CD4-positive, alpha-beta memory T cell (primary cell): ENCODE measurements around the gene SH3RF1. TPM values are rescaled to one million over a fixed set of nuclear protein-coding genes. Genes with fewer than 3 reads are reported as not detected.
"Not testable (repeated sequence)": the region's sequence is repeated elsewhere in the genome, so short reads cannot be mapped to it uniquely, and the experiment has no call there.

Source experiments
- CTCF ChIA-PET: fragments of 350-600 bp; sonication (Branson Sonifier 250); formaldehyde crosslinking; loops from one replicate; lab custom pipeline; 2021; ENCODE audit warnings: inconsistent platforms; ENCODE audit not compliant: partially characterized antibody; lab: Charles Lee
- POLR2A ChIA-PET: fragments of 350-600 bp; sonication (Branson Sonifier 250); formaldehyde crosslinking; loops from one replicate; lab custom pipeline; 2021; ENCODE audit not compliant: partially characterized antibody; lab: Charles Lee
- DNase-seq, 5 donors: peaks; one replicate each; pipeline versions ENCODE4 v3.0.0 to v3.0.0-alpha.2; 2020 to 2022; ENCODE audit warnings: mixed read lengths in 1 of 5
- H3K27ac ChIP-seq: one replicate; pipeline ENCODE4 v1.7.0; 2013; ENCODE audit warnings: low read depth, low read length
- H3K27me3 ChIP-seq: 2 replicates; pipeline ENCODE4 v1.7.0; 2013; ENCODE audit warnings: mild to moderate bottlenecking, low read length, moderate library complexity; ENCODE audit not compliant: insufficient read depth
- H3K36me3 ChIP-seq: 2 replicates; pipeline ENCODE4 v1.7.0; 2013; ENCODE audit warnings: mild to moderate bottlenecking, low read length, moderate library complexity; ENCODE audit not compliant: insufficient read depth
- H3K4me1 ChIP-seq: 2 replicates; pipeline ENCODE4 v1.7.0; 2013; ENCODE audit warnings: mild to moderate bottlenecking, low read length, moderate library complexity; ENCODE audit not compliant: insufficient read depth
- H3K4me3 ChIP-seq, 2 donors: one replicate each; pipeline ENCODE4 v1.7.0; 2013; ENCODE audit warnings: low read length in 2 of 2, mild to moderate bottlenecking in 1 of 2
- H3K9me3 ChIP-seq, 2 donors: one replicate each; pipeline ENCODE4 v1.7.0; 2013; ENCODE audit warnings: low read length in 2 of 2, control low read depth in 1 of 2; ENCODE audit not compliant: control insufficient read depth in 1 of 2
- H3K27ac Mint-ChIP-seq, 7 donors: one replicate each; pipeline ENCODE4 v1.8.0; 2020 to 2021; ENCODE audit warnings: mixed read lengths in 7 of 7, mild to moderate bottlenecking in 6 of 7, inconsistent platforms in 3 of 7, moderate library complexity in 3 of 7
- H3K27me3 Mint-ChIP-seq, 2 donors: one replicate each; pipeline ENCODE4 v1.8.0; 2020 to 2021; ENCODE audit warnings: mixed read lengths in 2 of 2
- H3K36me3 Mint-ChIP-seq, 2 donors: one replicate each; pipeline ENCODE4 v1.8.0; 2020 to 2021; ENCODE audit warnings: mixed read lengths in 2 of 2, inconsistent platforms in 1 of 2, mild to moderate bottlenecking in 1 of 2
- H3K4me1 Mint-ChIP-seq, 4 donors: one replicate each; pipeline ENCODE4 v1.8.0; 2020 to 2021; ENCODE audit warnings: mixed read lengths in 4 of 4, mild to moderate bottlenecking in 1 of 4
- H3K4me3 Mint-ChIP-seq, 8 donors: one replicate each; pipeline ENCODE4 v1.8.0; 2020 to 2021; ENCODE audit warnings: mixed read lengths in 8 of 8, mild to moderate bottlenecking in 7 of 8, moderate library complexity in 6 of 8, inconsistent platforms in 3 of 8
- H3K9me3 Mint-ChIP-seq, 8 donors: one replicate each; pipeline ENCODE4 v1.8.0; 2020 to 2021; ENCODE audit warnings: mixed read lengths in 8 of 8, mild to moderate bottlenecking in 5 of 8, inconsistent platforms in 3 of 8, moderate library complexity in 1 of 8
- intact Hi-C: fragments of 100-400 bp; cut with micrococcal nuclease; formaldehyde crosslinking; loops from one replicate; pipeline ENCODE4 v1.15.1; 2023
- polyA plus RNA-seq, 2 donors: library from polyadenylated mRNA; unstranded; fragments of 300-500 nt; fragmentation: Illumina TruSeq; gene quantifications; one replicate each; pipeline ENCODE4 v1.2.3, GENCODE V29; 2021
- total RNA-seq, 2 experiments: library from RNA; stranded (reverse); gene quantifications; one replicate each; pipeline ENCODE4 v1.2.3, GENCODE V29; 2021

The SH3RF1 gene
- total and polyA plus RNA-seq, 4 experiments from 2014 or later = 0.11 to 0.15 TPM; not detected in 2

DNA sequence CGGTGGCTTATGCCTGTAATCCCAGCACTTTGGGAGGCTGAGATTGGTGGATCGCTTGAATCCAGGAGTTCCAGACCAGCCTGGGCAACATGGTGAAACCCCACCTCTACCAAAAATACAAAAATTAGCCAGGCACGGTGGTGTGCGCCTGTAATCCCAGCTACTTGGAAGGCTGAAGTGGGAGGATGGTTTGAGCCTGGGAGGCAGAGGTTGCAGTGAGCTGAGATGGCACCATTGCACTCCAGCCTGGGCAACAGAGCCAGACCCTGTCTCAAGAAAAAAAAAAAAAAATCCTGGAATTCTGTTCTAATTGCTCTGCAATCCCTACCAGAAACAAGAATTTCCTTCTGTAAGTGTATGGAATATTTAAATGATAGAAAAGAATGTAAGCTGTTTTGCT lies 67.5 kb downstream of the SH3RF1 start:
- not testable (repeated sequence) for H3K27me3 Mint-ChIP-seq, DNase-seq

DNA sequence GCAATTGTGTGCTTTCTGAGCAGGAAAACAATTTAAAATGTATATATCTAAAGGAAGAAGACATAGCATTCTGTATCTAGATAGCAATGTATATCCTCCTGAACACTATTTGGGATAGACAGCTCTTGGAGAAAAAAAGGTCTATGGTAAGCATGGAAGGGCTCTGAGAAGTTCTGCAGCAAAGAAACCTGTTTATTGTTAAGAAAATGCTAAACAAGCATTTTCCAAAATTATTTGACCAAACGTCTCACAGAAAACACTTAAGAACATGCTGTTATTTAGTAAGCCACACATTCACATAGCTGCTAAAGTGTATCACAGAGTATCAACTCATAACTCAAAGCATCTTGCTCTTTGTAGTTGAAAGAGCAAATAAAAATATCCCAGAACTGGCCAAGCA lies 67.9 kb downstream of the SH3RF1 start:
- POLR2A ChIA-PET = no interaction called here
- intact Hi-C loops = no loop called here
- H3K27ac Mint-ChIP-seq = no peak overlapping the region
- H3K36me3 Mint-ChIP-seq = no peaks in the 10 kb centered on the region
- no peaks in the 10 kb centered on the region for H3K36me3 ChIP-seq
- no peaks in the 10 kb centered on the region for H3K9me3 ChIP-seq
- CTCF ChIA-PET = no interaction called here
- no peaks in the 10 kb centered on the region for H3K4me1 Mint-ChIP-seq
- no peak overlapping the region for H3K4me3 ChIP-seq
- H3K27me3 ChIP-seq = no peaks in the 10 kb centered on the region
- no peak overlapping the region for H3K4me3 Mint-ChIP-seq
- H3K9me3 Mint-ChIP-seq = no peaks in the 10 kb centered on the region
- DNase-seq = no peak
- no peaks in the 10 kb centered on the region for H3K4me1 ChIP-seq
- no peak overlapping the region for H3K27ac ChIP-seq
- H3K27me3 Mint-ChIP-seq = peaks cover 0 to 6% of the 10 kb centered on the region in 2 donors

More for the DNA sequence above, 67.5 kb downstream of the SH3RF1 start:
- H3K27ac Mint-ChIP-seq, H3K27ac ChIP-seq, H3K36me3 ChIP-seq, H3K36me3 Mint-ChIP-seq, H3K4me1 ChIP-seq, H3K27me3 ChIP-seq, POLR2A ChIA-PET, CTCF ChIA-PET, H3K4me3 Mint-ChIP-seq, H3K4me3 ChIP-seq, H3K9me3 Mint-ChIP-seq, H3K4me1 Mint-ChIP-seq, intact Hi-C loops, H3K9me3 ChIP-seq: not testable (repeated sequence)

DNA sequence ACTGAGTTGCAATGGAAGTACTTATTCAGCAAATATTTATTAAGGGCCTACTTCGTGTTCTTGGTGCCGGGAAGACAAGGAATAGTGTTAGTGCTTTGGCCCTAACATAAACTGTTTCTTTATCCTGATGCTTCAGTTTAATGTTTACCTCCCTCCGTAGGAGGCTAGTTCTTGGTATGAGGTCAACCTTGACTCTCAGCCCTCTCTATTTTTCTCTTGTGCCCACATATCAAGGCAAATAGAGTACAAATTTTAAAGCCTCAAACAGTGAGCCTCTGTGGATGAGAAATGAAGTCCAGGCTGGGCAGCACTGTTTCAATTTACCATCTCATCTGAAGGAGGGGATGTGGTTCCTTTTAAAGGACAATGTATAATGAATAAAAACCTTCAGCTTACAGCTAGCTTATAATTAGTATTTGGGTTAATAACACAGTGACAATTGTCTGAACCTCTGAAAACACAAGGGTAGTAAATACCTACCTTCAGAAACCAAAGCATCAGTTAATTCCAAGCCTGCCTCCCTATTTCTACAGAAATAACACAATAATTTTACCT lies 68.5 kb downstream of the SH3RF1 start:
- peaks cover 0 to 6% of the 10 kb centered on the region in 2 donors for H3K27me3 Mint-ChIP-seq

DNA sequence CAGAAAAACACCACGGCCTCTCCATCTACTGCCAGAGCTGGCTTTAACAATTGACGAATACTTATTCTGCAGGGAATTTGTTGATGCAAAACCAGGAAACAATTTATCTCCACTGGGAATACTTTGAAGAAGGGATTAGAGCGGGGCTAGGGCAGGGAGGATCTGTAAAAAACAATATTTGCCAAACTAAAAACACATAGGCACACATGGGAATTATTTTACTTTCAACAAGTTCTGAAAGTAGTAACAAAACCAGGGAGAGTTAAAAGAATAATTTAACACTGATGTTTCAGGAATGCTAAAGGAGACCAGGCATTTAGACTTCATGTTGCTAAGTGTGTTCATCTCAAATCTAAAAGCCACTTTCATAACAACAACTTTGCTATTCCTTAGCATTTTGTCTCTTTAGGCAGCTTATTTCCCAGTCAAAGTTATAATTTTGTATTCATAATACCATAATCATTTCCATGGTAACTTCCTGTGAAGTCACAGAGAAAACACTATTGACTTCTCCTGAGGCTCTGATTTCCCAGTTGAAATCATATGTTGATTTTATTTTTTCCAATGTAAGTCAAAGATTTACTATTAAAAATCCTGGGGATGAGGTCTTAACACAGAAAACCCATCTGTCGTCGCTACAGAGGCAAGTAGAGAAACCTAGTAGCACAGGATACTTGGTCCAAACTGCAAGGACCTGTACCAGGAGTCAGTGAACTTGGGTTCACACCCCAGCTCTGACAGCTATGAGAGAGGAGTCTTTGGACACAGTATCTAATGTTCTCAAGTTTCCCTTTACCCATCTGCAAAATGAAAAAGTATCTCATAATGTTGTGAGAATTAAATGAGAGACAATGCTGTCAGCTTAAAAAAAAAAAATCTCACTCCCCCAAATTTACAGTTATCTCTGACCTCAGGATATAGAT lies 69.3 kb downstream of the SH3RF1 start:
- Mint-ChIP-seq H3K9me3 (peaks cover 0 to 2% (median under 1%) of the 10 kb centered on the region in 8 donors), H3K4me1 (no peaks in the 10 kb centered on the region), H3K4me3 (no peak overlapping the region), H3K27ac (no peak overlapping the region), H3K36me3 (no peaks in the 10 kb centered on the region), H3K27me3 (peaks cover 2 to 6% of the 10 kb centered on the region in 2 donors)
- Histone ChIP-seq H3K9me3 (no peaks in the 10 kb centered on the region), H3K36me3 (no peaks in the 10 kb centered on the region), H3K27ac (no peak overlapping the region), H3K4me1 (no peaks in the 10 kb centered on the region), H3K4me3 (no peak overlapping the region), H3K27me3 (no peaks in the 10 kb centered on the region)
- intact Hi-C loops = no loop called here
- DNase-seq = no peak
- POLR2A ChIA-PET = no interaction called here
- CTCF ChIA-PET = no interaction called here

More for the DNA sequence above, 68.5 kb downstream of the SH3RF1 start:
- H3K27me3 ChIP-seq = no peaks in the 10 kb centered on the region
- H3K4me3 Mint-ChIP-seq = no peak overlapping the region
- H3K36me3 ChIP-seq = no peaks in the 10 kb centered on the region
- H3K9me3 ChIP-seq = no peaks in the 10 kb centered on the region
- intact Hi-C loops = no loop called here
- H3K27ac ChIP-seq = no peak overlapping the region
- POLR2A ChIA-PET = no interaction called here
- H3K4me1 ChIP-seq = no peaks in the 10 kb centered on the region
- CTCF ChIA-PET = no interaction called here
- H3K4me1 Mint-ChIP-seq = no peaks in the 10 kb centered on the region
- no peak overlapping the region for H3K4me3 ChIP-seq
- H3K9me3 Mint-ChIP-seq = no peaks in the 10 kb centered on the region
- H3K36me3 Mint-ChIP-seq = no peaks in the 10 kb centered on the region
- DNase-seq = no peak
- no peak overlapping the region for H3K27ac Mint-ChIP-seq

DNA sequence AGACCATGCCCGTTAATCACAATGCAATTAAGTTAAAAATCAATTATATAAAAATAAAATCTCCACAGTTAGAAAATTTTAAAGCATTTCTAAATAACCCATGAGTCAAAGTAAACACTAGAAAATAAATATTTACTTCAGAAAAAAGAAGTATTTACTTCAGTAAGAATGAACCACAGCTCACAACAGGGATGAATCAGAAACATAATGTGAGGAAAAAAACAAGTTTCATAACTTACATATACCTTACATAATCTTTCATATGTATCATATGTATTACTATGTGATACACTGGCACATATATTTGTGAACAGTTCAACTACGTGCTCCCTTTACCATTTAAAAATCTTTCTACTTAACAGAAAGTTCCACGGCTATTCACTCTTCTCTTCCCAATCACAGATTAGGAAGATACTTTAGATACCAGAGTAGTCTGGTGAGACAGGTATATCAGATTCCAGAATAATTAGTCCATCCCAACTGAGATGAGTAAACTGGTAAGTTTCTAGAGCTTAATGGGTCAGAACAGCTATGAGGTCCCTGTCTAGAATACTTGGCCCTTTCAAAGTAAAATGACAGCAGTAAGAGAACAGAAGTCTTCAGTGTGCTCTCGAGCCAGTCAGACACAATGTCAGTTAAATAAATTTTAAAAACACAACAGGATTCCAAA lies 70.3 kb downstream of the SH3RF1 start:
- no peak overlapping the region for H3K4me3 ChIP-seq
- POLR2A ChIA-PET = no interaction called here

DNA sequence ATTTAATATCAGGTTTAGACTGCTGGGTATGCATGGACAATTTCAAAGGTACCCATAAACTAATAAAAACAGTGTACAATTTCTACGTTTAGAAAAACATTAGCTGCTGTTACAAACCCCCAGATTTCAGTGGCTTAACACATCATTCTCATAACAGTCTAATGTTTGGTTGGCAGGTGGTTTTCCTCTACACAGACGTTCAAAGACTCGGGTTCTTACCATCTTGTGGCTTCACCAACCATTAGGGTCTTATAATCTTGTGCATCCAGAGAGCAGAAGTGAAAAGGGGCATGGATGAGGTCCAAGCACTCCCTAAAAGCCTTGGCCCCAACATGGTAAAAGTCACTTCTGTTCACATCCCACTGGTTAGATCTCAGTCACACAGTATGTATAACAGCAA lies 71.6 kb downstream of the SH3RF1 start:
- intact Hi-C loops = no loop called here
- H3K36me3 ChIP-seq = no peaks in the 10 kb centered on the region
- H3K4me1 Mint-ChIP-seq = no peaks in the 10 kb centered on the region
- peaks cover 0 to 19% (median 9%) of the 10 kb centered on the region in 8 donors for H3K9me3 Mint-ChIP-seq
- H3K27ac ChIP-seq = no peak overlapping the region
- no peaks in the 10 kb centered on the region for H3K36me3 Mint-ChIP-seq
- H3K27ac Mint-ChIP-seq = no peak overlapping the region
- POLR2A ChIA-PET = no interaction called here
- CTCF ChIA-PET = no interaction called here
- H3K27me3 Mint-ChIP-seq = peaks cover 3 to 6% of the 10 kb centered on the region in 2 donors
- H3K4me3 Mint-ChIP-seq = no peak overlapping the region
- no peaks in the 10 kb centered on the region for H3K4me1 ChIP-seq
- H3K4me3 ChIP-seq = no peak overlapping the region
- H3K27me3 ChIP-seq = no peaks in the 10 kb centered on the region
- no peak for DNase-seq
- no peaks in the 10 kb centered on the region for H3K9me3 ChIP-seq

More for the DNA sequence above, 70.3 kb downstream of the SH3RF1 start:
- no peaks in the 10 kb centered on the region for H3K36me3 Mint-ChIP-seq
- no peak for DNase-seq
- Histone ChIP-seq H3K9me3 (no peaks in the 10 kb centered on the region), H3K27ac (no peak overlapping the region), H3K4me1 (no peaks in the 10 kb centered on the region), H3K36me3 (no peaks in the 10 kb centered on the region), H3K27me3 (no peaks in the 10 kb centered on the region)
- H3K4me1 Mint-ChIP-seq = no peaks in the 10 kb centered on the region
- H3K27me3 Mint-ChIP-seq = peaks cover 3 to 6% of the 10 kb centered on the region in 2 donors
- H3K27ac Mint-ChIP-seq = no peak overlapping the region
- intact Hi-C loops = no loop called here
- peaks cover 0 to 9% (median 4%) of the 10 kb centered on the region in 8 donors for H3K9me3 Mint-ChIP-seq
- no peak overlapping the region for H3K4me3 Mint-ChIP-seq
- CTCF ChIA-PET = no interaction called here

DNA sequence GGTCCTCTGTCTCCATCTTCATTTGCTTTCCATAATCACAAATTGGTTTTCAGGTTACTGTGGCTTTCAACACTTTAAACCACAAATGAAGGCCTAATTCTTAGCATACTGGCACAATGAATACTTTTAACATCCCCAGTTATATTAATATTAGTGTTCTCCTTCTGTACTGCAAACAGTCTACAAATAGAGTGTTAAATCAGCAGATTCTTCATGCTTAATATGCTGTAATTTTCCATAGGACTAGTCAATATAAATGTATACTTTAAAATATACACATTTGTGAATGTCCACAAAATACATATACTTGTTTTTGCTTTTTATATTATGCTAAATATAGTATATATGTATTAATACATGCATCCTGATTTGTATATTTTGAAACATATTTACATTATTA lies 72.6 kb downstream of the SH3RF1 start:
- H3K4me1 Mint-ChIP-seq = no peaks in the 10 kb centered on the region
- no peak overlapping the region for H3K27ac ChIP-seq
- peaks cover 3% of the 10 kb centered on the region in 2 donors for H3K27me3 Mint-ChIP-seq
- H3K4me3 Mint-ChIP-seq = no peak overlapping the region
- no peaks in the 10 kb centered on the region for H3K4me1 ChIP-seq
- DNase-seq = no peak
- CTCF ChIA-PET = no interaction called here
- H3K36me3 ChIP-seq = no peaks in the 10 kb centered on the region
- no peak overlapping the region for H3K27ac Mint-ChIP-seq
- POLR2A ChIA-PET = no interaction called here
- H3K9me3 Mint-ChIP-seq = peaks cover 0 to 21% (median 9%) of the 10 kb centered on the region in 8 donors
- no peaks in the 10 kb centered on the region for H3K9me3 ChIP-seq
- H3K4me3 ChIP-seq = no peak overlapping the region
- intact Hi-C loops = no loop called here
- H3K27me3 ChIP-seq = no peaks in the 10 kb centered on the region
- H3K36me3 Mint-ChIP-seq = no peaks in the 10 kb centered on the region
